Right lobe of liver (tissue), 4 donors: ENCODE measurements around the gene LDB2.

ENCODE experiments used
- POLR2A ChIP-seq: fragments of 450-650 bp; IDR thresholded peaks from one replicate; pipeline ENCODE4 v1.6.1; 2017; ENCODE audit warnings: antibody characterized with exemption, mild to moderate bottlenecking
- TF ChIP-seq, protein P1 (sequence below), 4 donors: fragments of 200-600 bp in 3 of 4; fragments of 450-650 bp in 1 of 4; IDR thresholded peaks; one replicate each; pipeline versions ENCODE4 v1.5.1 to v1.8.0; 2016 to 2022; ENCODE audit warnings: antibody characterized with exemption in 4 of 4, mild to moderate bottlenecking in 2 of 4
- donor health status: DM: no; HTN: no; CAD: no.
- donor health status: DM: no; HTN: no; CAD: no.
- donor health status: DM: no; HTN: yes; CAD: no.

DNA sequence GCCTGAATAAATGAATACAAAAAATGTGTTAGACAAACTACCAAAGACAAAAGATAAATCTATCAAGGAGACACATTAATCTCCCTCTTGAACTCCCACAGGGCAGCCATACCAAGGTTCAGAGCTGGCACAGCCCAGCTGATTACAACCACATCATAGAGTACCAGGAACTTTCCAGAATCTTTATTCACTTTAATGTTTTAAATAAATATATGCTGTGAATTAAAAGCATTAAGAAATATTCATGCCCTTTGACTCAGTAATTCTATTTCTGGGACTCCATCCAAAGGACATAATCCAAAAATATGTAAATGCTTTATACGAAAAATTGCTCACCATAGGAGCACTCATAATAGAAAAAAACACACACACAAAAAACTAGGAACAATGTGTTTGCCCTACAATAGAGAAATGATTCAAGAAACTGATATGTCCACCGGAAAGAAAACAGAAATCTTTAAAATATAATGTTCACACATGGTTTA, 126.0 kb downstream of the LDB2 start:
- TF ChIP-seq, protein P1, sequence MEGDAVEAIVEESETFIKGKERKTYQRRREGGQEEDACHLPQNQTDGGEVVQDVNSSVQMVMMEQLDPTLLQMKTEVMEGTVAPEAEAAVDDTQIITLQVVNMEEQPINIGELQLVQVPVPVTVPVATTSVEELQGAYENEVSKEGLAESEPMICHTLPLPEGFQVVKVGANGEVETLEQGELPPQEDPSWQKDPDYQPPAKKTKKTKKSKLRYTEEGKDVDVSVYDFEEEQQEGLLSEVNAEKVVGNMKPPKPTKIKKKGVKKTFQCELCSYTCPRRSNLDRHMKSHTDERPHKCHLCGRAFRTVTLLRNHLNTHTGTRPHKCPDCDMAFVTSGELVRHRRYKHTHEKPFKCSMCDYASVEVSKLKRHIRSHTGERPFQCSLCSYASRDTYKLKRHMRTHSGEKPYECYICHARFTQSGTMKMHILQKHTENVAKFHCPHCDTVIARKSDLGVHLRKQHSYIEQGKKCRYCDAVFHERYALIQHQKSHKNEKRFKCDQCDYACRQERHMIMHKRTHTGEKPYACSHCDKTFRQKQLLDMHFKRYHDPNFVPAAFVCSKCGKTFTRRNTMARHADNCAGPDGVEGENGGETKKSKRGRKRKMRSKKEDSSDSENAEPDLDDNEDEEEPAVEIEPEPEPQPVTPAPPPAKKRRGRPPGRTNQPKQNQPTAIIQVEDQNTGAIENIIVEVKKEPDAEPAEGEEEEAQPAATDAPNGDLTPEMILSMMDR (IDR thresholded peaks at IDR 0.05), result no peak
- TF ChIP-seq POLR2A, result no peak
